H9 (cell line): ENCODE measurements around the gene RFPL2. TPM values are rescaled to one million over a fixed set of nuclear protein-coding genes. Genes with fewer than 3 reads are reported as not detected.
A peak's percentile ranks its signal among the peaks of the same experiment; 100 is the strongest.

ENCODE experiments used
- DNase-seq: peaks from one replicate; pipeline ENCODE4 v3.0.0-alpha.2; 2017
- H2AFZ ChIP-seq: one replicate; pipeline ENCODE4 v1.6.1; 2013; ENCODE audit warnings: mild to moderate bottlenecking, low read length, control low read depth, moderate library complexity
- H2AK5ac ChIP-seq: 2 replicates; pipeline ENCODE4 v1.6.1; 2013; ENCODE audit warnings: low read length, control low read depth, mixed read lengths; ENCODE audit not compliant: insufficient read length
- H2BK120ac ChIP-seq: one replicate; pipeline ENCODE4 v1.6.1; 2013; ENCODE audit warnings: low read depth, mild to moderate bottlenecking, low read length, control low read depth, inconsistent platforms; ENCODE audit not compliant: poor library complexity, severe bottlenecking
- H2BK12ac ChIP-seq: 2 replicates; pipeline ENCODE4 v1.6.1; 2013; ENCODE audit warnings: low read length, control low read depth, mixed read lengths, low read depth; ENCODE audit not compliant: insufficient read length
- H2BK15ac ChIP-seq: 2 replicates; pipeline ENCODE4 v1.6.1; 2013; ENCODE audit warnings: low read depth, low read length, control low read depth
- H2BK20ac ChIP-seq: one replicate; pipeline ENCODE4 v1.6.1; 2013; ENCODE audit warnings: low read depth, mild to moderate bottlenecking, low read length, control low read depth, inconsistent platforms; ENCODE audit not compliant: poor library complexity, severe bottlenecking
- H2BK5ac ChIP-seq: 2 replicates; pipeline ENCODE4 v1.6.1; 2013; ENCODE audit warnings: low read length, control low read depth, mixed read lengths; ENCODE audit not compliant: insufficient read length
- H3K14ac ChIP-seq: 2 replicates; pipeline ENCODE4 v1.6.1; 2013; ENCODE audit warnings: low read length, control low read depth; ENCODE audit not compliant: insufficient read depth
- H3K18ac ChIP-seq: 2 replicates; pipeline ENCODE4 v1.6.1; 2013; ENCODE audit warnings: low read depth, mild to moderate bottlenecking, mixed read lengths, low read length, control low read depth; ENCODE audit not compliant: insufficient read length
- H3K23ac ChIP-seq: 2 replicates; pipeline ENCODE4 v1.6.1; 2013; ENCODE audit warnings: low read length, control low read depth, mixed read lengths, low read depth; ENCODE audit not compliant: insufficient read length
- H3K23me2 ChIP-seq: 2 replicates; pipeline ENCODE4 v1.6.1; 2013; ENCODE audit warnings: low read depth, mild to moderate bottlenecking, mixed read lengths, low read length, control low read depth; ENCODE audit not compliant: insufficient read length, poor library complexity, severe bottlenecking
- H3K27ac ChIP-seq: 2 replicates; pipeline ENCODE4 v1.5.1; 2013; ENCODE audit warnings: low read length, control low read depth, mixed read lengths, low read depth; ENCODE audit not compliant: insufficient read length
- H3K27me3 ChIP-seq: 2 replicates; pipeline ENCODE4 v1.6.1; 2013; ENCODE audit warnings: low read length, control low read depth, inconsistent platforms; ENCODE audit not compliant: insufficient read depth
- H3K4ac ChIP-seq: 2 replicates; pipeline ENCODE4 v1.6.1; 2013; ENCODE audit warnings: low read depth, mild to moderate bottlenecking, control low read depth, inconsistent platforms, low read length, moderate library complexity
- H3K4me1 ChIP-seq: 2 replicates; pipeline ENCODE4 v1.6.1; 2013; ENCODE audit warnings: low read length, control low read depth, inconsistent platforms; ENCODE audit not compliant: insufficient read depth
- H3K4me2 ChIP-seq: 2 replicates; pipeline ENCODE4 v1.6.1; 2013; ENCODE audit warnings: low read length, control low read depth, mixed read lengths; ENCODE audit not compliant: insufficient read length, insufficient read depth
- H3K56ac ChIP-seq: 2 replicates; pipeline ENCODE4 v1.6.1; 2013; ENCODE audit warnings: low read depth, mild to moderate bottlenecking, mixed read lengths, low read length, control low read depth; ENCODE audit not compliant: insufficient read length
- H3K79me1 ChIP-seq: 2 replicates; pipeline ENCODE4 v1.6.1; 2013; ENCODE audit warnings: low read depth, mild to moderate bottlenecking, moderate library complexity, low read length, control low read depth, inconsistent platforms; ENCODE audit not compliant: insufficient read depth, poor library complexity, severe bottlenecking
- H3K79me2 ChIP-seq: 2 replicates; pipeline ENCODE4 v1.6.1; 2013; ENCODE audit warnings: low read length, control low read depth, inconsistent platforms; ENCODE audit not compliant: insufficient read depth
- H3K9ac ChIP-seq: 2 replicates; pipeline ENCODE4 v1.6.1; 2013; ENCODE audit warnings: low read length, control low read depth, mixed read lengths; ENCODE audit not compliant: insufficient read length; ENCODE audit errors: extremely low read depth
- H3K9me3 ChIP-seq: one replicate; pipeline ENCODE4 v1.6.1; 2013; ENCODE audit warnings: low read depth, low read length, inconsistent platforms; ENCODE audit not compliant: control insufficient read depth
- H3T11ph ChIP-seq: one replicate; pipeline ENCODE4 v1.6.1; 2013; ENCODE audit warnings: mild to moderate bottlenecking, low read length, control low read depth, inconsistent platforms
- H4K20me1 ChIP-seq: one replicate; pipeline ENCODE4 v1.6.1; 2013; ENCODE audit not compliant: control insufficient read depth, insufficient read length, insufficient read depth
- H4K5ac ChIP-seq: 2 replicates; pipeline ENCODE4 v1.6.1; 2013; ENCODE audit warnings: low read depth, mild to moderate bottlenecking, mixed read lengths, low read length, control low read depth; ENCODE audit not compliant: insufficient read length
- H4K8ac ChIP-seq: replicated peaks from 2 replicates; pipeline ENCODE4 v1.6.1; 2013; ENCODE audit warnings: low read length, control low read depth, mixed read lengths, low read depth; ENCODE audit not compliant: insufficient read length
- H4K91ac ChIP-seq: 2 replicates; pipeline ENCODE4 v1.6.1; 2013; ENCODE audit warnings: low read depth, mild to moderate bottlenecking, moderate library complexity, mixed read lengths, low read length, control low read depth; ENCODE audit not compliant: insufficient read length
- H3K27ac Mint-ChIP-seq, 3 experiments: 2 replicates in 2 of 3; 3 replicates in 1 of 3; pipeline ENCODE4 v1.8.0; 2020 to 2021; ENCODE audit warnings: mixed read lengths in 3 of 3, mild to moderate bottlenecking in 1 of 3, moderate library complexity in 1 of 3
- H3K27me3 Mint-ChIP-seq: 2 replicates; pipeline ENCODE4 v1.8.0; 2021; ENCODE audit warnings: low read depth, mild to moderate bottlenecking, moderate library complexity, mixed read lengths
- H3K36me3 Mint-ChIP-seq, 3 experiments: 2 replicates in 2 of 3; 3 replicates in 1 of 3; pipeline ENCODE4 v1.8.0; 2020 to 2021; ENCODE audit warnings: low read depth in 3 of 3, mixed read lengths in 3 of 3; ENCODE audit not compliant: insufficient read depth in 1 of 3
- H3K4me1 Mint-ChIP-seq, 2 experiments: 2 replicates each; pipeline ENCODE4 v1.8.0; 2020; ENCODE audit warnings: mixed read lengths in 2 of 2
- H3K4me3 Mint-ChIP-seq, 2 experiments: 2 replicates in 1 of 2; 3 replicates in 1 of 2; pipeline ENCODE4 v1.8.0; 2020 to 2021; ENCODE audit warnings: mild to moderate bottlenecking in 2 of 2, mixed read lengths in 2 of 2, moderate library complexity in 1 of 2
- H3K9me3 Mint-ChIP-seq, 2 experiments: 2 replicates in 1 of 2; 3 replicates in 1 of 2; pipeline ENCODE4 v1.8.0; 2020; ENCODE audit warnings: mild to moderate bottlenecking in 2 of 2, mixed read lengths in 2 of 2, moderate library complexity in 1 of 2
- CTCF ChIP-seq: fragments of 200-600 bp; sonication (generic); conservative IDR thresholded peaks from 3 replicates; pipeline ENCODE4 v1.8.0; 2021; ENCODE audit warnings: antibody characterized with exemption, mild to moderate bottlenecking
- WGBS: extraction: QIAGEN DNeasy Blood & Tissue Kit; methylation state at CpG from one replicate; pipeline ENCODE4 v1.1.7; 2013; ENCODE audit warnings: missing lambda C conversion rate, low lambda C conversion rate, mixed read lengths; ENCODE audit not compliant: insufficient read length; ENCODE audit errors: extremely low coverage; 5-methylcytosine and 5-hydroxymethylcytosine counted together
- total RNA-seq: library from RNA; stranded (reverse); gene quantifications from 2 replicates; pipeline ENCODE4 v1.2.1, GENCODE V29; 2021

Gene RFPL2
- total RNA-seq, 1 experiment from 2014 or later = not detected

GRCh38 chr22:32218470-32218869, 13.6 kb upstream of the RFPL2 start:
- Histone ChIP-seq H3K18ac (no peak overlapping the region), H4K8ac (no peak overlapping the region), H3K4me1 (no peaks in the 10 kb centered on the region), H3K27ac (no peak overlapping the region), H2BK5ac (no peak overlapping the region), H2BK120ac (no peak overlapping the region), H4K5ac (no peak overlapping the region), H3T11ph (no peak overlapping the region), H3K4ac (no peak overlapping the region), H3K9ac (no peak overlapping the region), H3K23me2 (no peaks in the 10 kb centered on the region), H3K56ac (no peak overlapping the region), H4K20me1 (no peaks in the 10 kb centered on the region), H3K79me2 (no peaks in the 10 kb centered on the region), H3K23ac (no peak overlapping the region), H3K14ac (no peak overlapping the region), H2BK12ac (no peak overlapping the region), H4K91ac (no peak overlapping the region), H3K79me1 (no peaks in the 10 kb centered on the region), H2BK20ac (no peak overlapping the region), H2AK5ac (no peak overlapping the region), H2BK15ac (no peak overlapping the region), H3K27me3 (no peaks in the 10 kb centered on the region), H3K9me3 (no peaks in the 10 kb centered on the region), H2AFZ (no peak overlapping the region), H3K4me2 (no peak overlapping the region)
- no peak overlapping the region for H3K4me3 Mint-ChIP-seq
- peaks cover 4 to 5% of the 10 kb centered on the region in 2 experiments; a peak in 3 of 4 replicates for H3K4me1 Mint-ChIP-seq
- no CpG with 5 or more reads among the region's 6 CpGs for WGBS
- peak overlapping the region in 1 of 3 experiments; percentile 85; a peak in 1 of 7 replicates for H3K27ac Mint-ChIP-seq
- peaks cover 37% of the 10 kb centered on the region for H3K27me3 Mint-ChIP-seq
- no peaks in the 10 kb centered on the region for H3K36me3 Mint-ChIP-seq
- no peaks in the 10 kb centered on the region for H3K9me3 Mint-ChIP-seq
- DNase-seq = no peak
- TF ChIP-seq CTCF = no peak
